Measurements from ENCODE around the gene TMCC1. TPM values are rescaled to one million over a fixed set of nuclear protein-coding genes. Genes with fewer than 3 reads are reported as not detected.

The TMCC1 gene
- total and polyA plus RNA-seq, 4 donors = 4.6 to 44.2 (median 24.0) TPM

GRCh38 chr3:129793942-129794310 is 99.6 kb downstream of the TMCC1 start:
- DNase-seq = no peak
- H3K27ac ChIP-seq (ENCODE audit: low read depth in 1 of 2, low read length in 2 of 2) = no peak overlapping the region
- ATAC-seq (ENCODE audit: low FRiP score) = no peak

GRCh38 chr3:129793319-129793718 is 100.2 kb downstream of the TMCC1 start:
- no peaks in the 10 kb centered on the region for H3K36me3 ChIP-seq (ENCODE audit: control insufficient read depth in 1 of 2, insufficient read depth in 2 of 2, low read length in 1 of 2)
- H3K4me3 ChIP-seq (ENCODE audit: low read length in 2 of 2) = no peak overlapping the region
- no peak overlapping the region for H3K27ac ChIP-seq (ENCODE audit: low read depth in 1 of 2, low read length in 2 of 2)
- no peaks in the 10 kb centered on the region for H3K9me3 ChIP-seq (ENCODE audit: control insufficient read depth, low read length)
- no peaks in the 10 kb centered on the region for H3K27me3 ChIP-seq (ENCODE audit: control insufficient read depth in 1 of 2, insufficient read depth in 2 of 2, low read length in 1 of 2)
- WGBS, 2 donors = 94 to 95% methylated on average over 1 of the region's 1 CpG
- intact Hi-C loops (cut with DNase I) = no loop called here
- ATAC-seq (ENCODE audit: low FRiP score) = no peak
- peaks cover 0 to 2% of the 10 kb centered on the region in 2 donors for H3K4me1 ChIP-seq (ENCODE audit: control insufficient read depth in 1 of 2, insufficient read depth in 2 of 2, low read length in 2 of 2)
- no peak for DNase-seq

More at GRCh38 chr3:129793942-129794310, 99.6 kb downstream of the TMCC1 start:
- intact Hi-C loops (cut with DNase I) = no loop called here
- Histone ChIP-seq H3K27me3 (ENCODE audit: control insufficient read depth in 1 of 2, insufficient read depth in 2 of 2, low read length in 1 of 2) (no peaks in the 10 kb centered on the region), H3K4me1 (ENCODE audit: control insufficient read depth in 1 of 2, insufficient read depth in 2 of 2, low read length in 2 of 2) (peaks cover 0 to 2% of the 10 kb centered on the region in 2 donors), H3K4me3 (ENCODE audit: low read length in 2 of 2) (no peak overlapping the region), H3K36me3 (ENCODE audit: control insufficient read depth in 1 of 2, insufficient read depth in 2 of 2, low read length in 1 of 2) (no peaks in the 10 kb centered on the region), H3K9me3 (ENCODE audit: control insufficient read depth, low read length) (no peaks in the 10 kb centered on the region)
- 49 to 58% methylated on average over 2 of the region's 2 CpGs for WGBS, 2 donors

GRCh38 chr3:129783470-129783869 is 110.0 kb downstream of the TMCC1 start:
- DNase-seq (no peak), ATAC-seq (ENCODE audit: low FRiP score) (no peak)
- Histone ChIP-seq H3K27me3 (ENCODE audit: control insufficient read depth in 1 of 2, insufficient read depth in 2 of 2, low read length in 1 of 2) (no peaks in the 10 kb centered on the region), H3K9me3 (ENCODE audit: control insufficient read depth, low read length) (no peaks in the 10 kb centered on the region), H3K27ac (ENCODE audit: low read depth in 1 of 2, low read length in 2 of 2) (no peak overlapping the region), H3K4me1 (ENCODE audit: control insufficient read depth in 1 of 2, insufficient read depth in 2 of 2, low read length in 2 of 2) (peaks cover 0 to 1% of the 10 kb centered on the region in 2 donors), H3K36me3 (ENCODE audit: control insufficient read depth in 1 of 2, insufficient read depth in 2 of 2, low read length in 1 of 2) (no peaks in the 10 kb centered on the region), H3K4me3 (ENCODE audit: low read length in 2 of 2) (no peak overlapping the region)
- 93 to 94% methylated on average over 1 of the region's 1 CpG for WGBS, 2 donors
- intact Hi-C loops (cut with DNase I) = no loop called here

- no peaks in the 10 kb centered on the region for H3K9me3 ChIP-seq (ENCODE audit: control insufficient read depth, low read length)
- H3K4me1 ChIP-seq (ENCODE audit: control insufficient read depth in 1 of 2, insufficient read depth in 2 of 2, low read length in 2 of 2) = peaks cover 3% of the 10 kb centered on the region in 2 donors
- no peak overlapping the region for H3K27ac ChIP-seq (ENCODE audit: low read depth in 1 of 2, low read length in 2 of 2)
- H3K4me3 ChIP-seq (ENCODE audit: low read length in 2 of 2) = no peak overlapping the region
- WGBS, 2 donors = 76 to 77% methylated on average over 2 of the region's 2 CpGs
- intact Hi-C loops (cut with DNase I) = no loop called here
- H3K36me3 ChIP-seq (ENCODE audit: control insufficient read depth in 1 of 2, insufficient read depth in 2 of 2, low read length in 1 of 2) = no peaks in the 10 kb centered on the region
- ATAC-seq (ENCODE audit: low FRiP score) (no peak), DNase-seq (no peak)
- no peaks in the 10 kb centered on the region for H3K27me3 ChIP-seq (ENCODE audit: control insufficient read depth in 1 of 2, insufficient read depth in 2 of 2, low read length in 1 of 2)
Measured at GRCh38 chr3:129778871-129779270, 114.6 kb downstream of the TMCC1 start.

- ATAC-seq (ENCODE audit: low FRiP score) = no peak
- WGBS, 2 donors = 30 to 31% methylated on average over 4 of the region's 4 CpGs
- intact Hi-C loops (cut with DNase I) = no loop called here
- H3K4me3 ChIP-seq (ENCODE audit: low read length in 2 of 2) = no peak overlapping the region
- H3K36me3 ChIP-seq (ENCODE audit: control insufficient read depth in 1 of 2, insufficient read depth in 2 of 2, low read length in 1 of 2) = no peaks in the 10 kb centered on the region
- no peaks in the 10 kb centered on the region for H3K9me3 ChIP-seq (ENCODE audit: control insufficient read depth, low read length)
- H3K4me1 ChIP-seq (ENCODE audit: control insufficient read depth in 1 of 2, insufficient read depth in 2 of 2, low read length in 2 of 2) = peaks cover 3% of the 10 kb centered on the region in 2 donors
- DNase-seq = no peak
- H3K27ac ChIP-seq (ENCODE audit: low read depth in 1 of 2, low read length in 2 of 2) = no peak overlapping the region
- no peaks in the 10 kb centered on the region for H3K27me3 ChIP-seq (ENCODE audit: control insufficient read depth in 1 of 2, insufficient read depth in 2 of 2, low read length in 1 of 2)
Measured at GRCh38 chr3:129777806-129778205, 115.7 kb downstream of the TMCC1 start.

- 92 to 99% methylated on average over 2 of the region's 2 CpGs for WGBS, 2 donors
- Histone ChIP-seq H3K4me1 (ENCODE audit: control insufficient read depth in 1 of 2, insufficient read depth in 2 of 2, low read length in 2 of 2) (peaks cover 3% of the 10 kb centered on the region in 2 donors), H3K27me3 (ENCODE audit: control insufficient read depth in 1 of 2, insufficient read depth in 2 of 2, low read length in 1 of 2) (no peaks in the 10 kb centered on the region), H3K9me3 (ENCODE audit: control insufficient read depth, low read length) (no peaks in the 10 kb centered on the region), H3K27ac (ENCODE audit: low read depth in 1 of 2, low read length in 2 of 2) (no peak overlapping the region), H3K4me3 (ENCODE audit: low read length in 2 of 2) (no peak overlapping the region), H3K36me3 (ENCODE audit: control insufficient read depth in 1 of 2, insufficient read depth in 2 of 2, low read length in 1 of 2) (no peaks in the 10 kb centered on the region)
- intact Hi-C loops (cut with DNase I) = no loop called here
- ATAC-seq (ENCODE audit: low FRiP score) (no peak), DNase-seq (no peak)
Measured at GRCh38 chr3:129775870-129776269, 117.6 kb downstream of the TMCC1 start.

GRCh38 chr3:129773691-129774663 is 119.5 kb downstream of the TMCC1 start:
- no peaks in the 10 kb centered on the region for H3K9me3 ChIP-seq (ENCODE audit: control insufficient read depth, low read length)
- H3K4me1 ChIP-seq (ENCODE audit: control insufficient read depth in 1 of 2, insufficient read depth in 2 of 2, low read length in 2 of 2) = peaks cover 3% of the 10 kb centered on the region in 2 donors
- DNase-seq (no peak), ATAC-seq (ENCODE audit: low FRiP score) (no peak)
- H3K4me3 ChIP-seq (ENCODE audit: low read length in 2 of 2) = no peak overlapping the region
- H3K27me3 ChIP-seq (ENCODE audit: control insufficient read depth in 1 of 2, insufficient read depth in 2 of 2, low read length in 1 of 2) = no peaks in the 10 kb centered on the region
- intact Hi-C loops (cut with DNase I) = no loop called here
- no peaks in the 10 kb centered on the region for H3K36me3 ChIP-seq (ENCODE audit: control insufficient read depth in 1 of 2, insufficient read depth in 2 of 2, low read length in 1 of 2)
- no peak overlapping the region for H3K27ac ChIP-seq (ENCODE audit: low read depth in 1 of 2, low read length in 2 of 2)

- Histone ChIP-seq H3K27ac (ENCODE audit: low read depth in 1 of 2, low read length in 2 of 2) (no peak overlapping the region), H3K27me3 (ENCODE audit: control insufficient read depth in 1 of 2, insufficient read depth in 2 of 2, low read length in 1 of 2) (no peaks in the 10 kb centered on the region), H3K36me3 (ENCODE audit: control insufficient read depth in 1 of 2, insufficient read depth in 2 of 2, low read length in 1 of 2) (no peaks in the 10 kb centered on the region), H3K4me3 (ENCODE audit: low read length in 2 of 2) (no peak overlapping the region), H3K4me1 (ENCODE audit: control insufficient read depth in 1 of 2, insufficient read depth in 2 of 2, low read length in 2 of 2) (no peaks in the 10 kb centered on the region), H3K9me3 (ENCODE audit: control insufficient read depth, low read length) (no peaks in the 10 kb centered on the region)
- 96 to 97% methylated on average over 3 of the region's 3 CpGs for WGBS, 2 donors
- DNase-seq (no peak), ATAC-seq (ENCODE audit: low FRiP score) (no peak)
- intact Hi-C loops (cut with DNase I) = no loop called here
Measured at GRCh38 chr3:129770604-129771003, 122.9 kb downstream of the TMCC1 start.

- Histone ChIP-seq H3K36me3 (ENCODE audit: control insufficient read depth in 1 of 2, insufficient read depth in 2 of 2, low read length in 1 of 2) (no peaks in the 10 kb centered on the region), H3K27me3 (ENCODE audit: control insufficient read depth in 1 of 2, insufficient read depth in 2 of 2, low read length in 1 of 2) (no peaks in the 10 kb centered on the region), H3K4me3 (ENCODE audit: low read length in 2 of 2) (no peak overlapping the region), H3K27ac (ENCODE audit: low read depth in 1 of 2, low read length in 2 of 2) (no peak overlapping the region), H3K9me3 (ENCODE audit: control insufficient read depth, low read length) (no peaks in the 10 kb centered on the region), H3K4me1 (ENCODE audit: control insufficient read depth in 1 of 2, insufficient read depth in 2 of 2, low read length in 2 of 2) (no peaks in the 10 kb centered on the region)
- DNase-seq (no peak), ATAC-seq (ENCODE audit: low FRiP score) (no peak)
- intact Hi-C loops (cut with DNase I) = no loop called here
- WGBS, 2 donors = 91 to 96% methylated on average over 3 of the region's 3 CpGs
Measured at GRCh38 chr3:129769616-129770015, 123.9 kb downstream of the TMCC1 start.
